Measurements from ENCODE around the gene NT5DC1.

Gene NT5DC1

DNA sequence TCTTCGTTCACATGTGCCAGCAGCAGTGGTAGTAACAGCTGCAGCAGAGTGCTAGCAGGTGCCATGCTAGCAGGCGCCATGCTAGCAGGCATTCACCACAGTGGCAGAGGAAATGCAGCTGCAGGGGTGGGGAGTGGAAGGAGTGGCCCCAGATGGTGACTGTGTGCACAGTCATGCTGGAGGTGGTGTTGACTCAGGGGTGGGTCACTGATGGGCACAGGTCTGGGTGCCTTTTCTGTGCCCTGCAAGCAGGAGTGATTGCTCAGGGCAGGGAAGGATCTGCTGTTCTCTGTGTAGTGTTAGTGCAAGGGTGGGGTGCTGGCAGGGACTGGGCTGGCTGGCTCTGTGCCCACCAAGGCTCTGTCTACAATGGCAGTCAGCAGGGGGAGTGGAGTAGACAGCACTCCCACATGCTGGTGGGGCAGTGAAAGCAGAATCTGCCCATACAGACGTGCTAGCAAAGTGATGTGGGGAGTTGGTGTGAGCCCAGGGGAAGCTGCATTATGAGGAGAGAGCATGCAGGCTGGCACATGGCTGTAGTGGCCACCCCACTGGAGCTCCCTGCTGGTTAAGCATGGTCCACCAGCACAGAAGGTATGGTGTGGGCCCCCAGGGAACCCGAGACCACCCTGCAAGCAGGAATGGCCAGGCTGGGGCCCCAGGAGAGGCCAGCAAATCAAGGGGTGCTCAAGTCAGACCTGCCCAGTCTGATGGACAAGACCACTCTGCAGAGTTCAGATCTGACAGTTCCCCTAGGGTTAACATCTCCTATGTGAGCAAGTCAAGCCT is 164.6 kb downstream of the NT5DC1 start:
- DNase-seq (ENCODE audit: low read depth, low spot score) = no peak
- ChIA-PET POLR2A (no interaction called here), CTCF (interaction anchor here (1.3 to 10.3 kb wide), 5 partner anchors 12 to 306 kb away, joined by 3 to 143 read pairs (median 87); partner anchors contain the start of genes RWDD1 and TSPYL4)
- no peak overlapping the region for H3K4me3 ChIP-seq (ENCODE audit: low read depth, low read length)
- no peak for TF ChIP-seq CTCF (IDR thresholded peaks at IDR 0.05; ENCODE audit: insufficient read depth, low read length, missing control alignments)

- H3K4me3 ChIP-seq (ENCODE audit: low read depth, low read length) = no peak overlapping the region
- ChIA-PET POLR2A (no interaction called here), CTCF (interaction anchor here (0.8 to 10.3 kb wide), 21 partner anchors 9 to 387 kb away, joined by 3 to 143 read pairs (median 12); partner anchors contain the start of genes CALHM5, DSE, RWDD1 and TSPYL1)
- TF ChIP-seq CTCF (IDR thresholded peaks at IDR 0.05; ENCODE audit: insufficient read depth, low read length, missing control alignments) = no peak
- DNase-seq (ENCODE audit: low read depth, low spot score) = no peak
These were observed 166.2 kb downstream of the NT5DC1 start for GRCh38 chr6:116266803-116267202.

DNA sequence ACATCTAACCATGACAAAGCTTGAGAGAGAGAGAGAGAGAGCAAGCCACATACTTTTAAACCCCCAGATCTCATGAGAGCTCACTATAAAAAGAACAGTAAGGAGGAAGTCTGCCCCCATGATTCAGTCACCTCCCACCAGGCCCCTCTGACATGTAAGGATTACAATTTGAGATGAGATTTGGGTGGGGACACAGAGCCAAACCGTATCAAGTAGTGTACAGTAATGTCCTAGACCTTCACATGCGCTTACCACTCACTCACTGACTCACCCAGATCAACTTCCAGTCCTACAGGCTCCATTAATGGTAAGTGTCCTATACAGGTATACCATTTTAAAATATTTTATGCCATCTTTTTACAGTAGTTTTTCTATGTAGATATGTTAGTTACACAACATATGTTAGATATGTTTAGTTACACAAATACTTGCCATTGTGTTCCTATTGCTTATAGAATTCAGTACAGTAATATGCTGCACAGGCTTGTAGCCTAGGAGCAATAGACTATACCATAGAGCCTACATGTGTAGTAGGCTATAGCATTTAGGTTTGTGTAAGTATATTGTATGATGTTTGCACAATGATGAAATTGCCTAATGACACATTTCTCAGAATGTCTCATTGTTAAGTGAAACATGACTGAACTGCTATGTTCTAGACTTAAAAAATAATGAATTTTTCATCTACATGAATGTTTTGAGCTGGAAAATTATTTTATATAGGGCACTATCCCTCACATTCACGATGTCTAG is 167.4 kb downstream of the NT5DC1 start:
- no peak for TF ChIP-seq CTCF (IDR thresholded peaks at IDR 0.05; ENCODE audit: insufficient read depth, low read length, missing control alignments)
- no peak for DNase-seq (ENCODE audit: low read depth, low spot score)
- ChIA-PET POLR2A (interaction anchor here (1.0 to 1.5 kb wide), 2 partner anchors 12 to 14 kb away, joined by 5 to 7 read pairs; partner anchors contain the start of genes TSPYL1 and TSPYL4), CTCF (interaction anchor here (0.8 to 10.3 kb wide), 69 partner anchors 9 to 421 kb away, joined by 3 to 143 read pairs (median 6); partner anchors contain the start of genes CALHM4, CALHM5, RWDD1 and TSPYL1)
- no peak overlapping the region for H3K4me3 ChIP-seq (ENCODE audit: low read depth, low read length)

DNA sequence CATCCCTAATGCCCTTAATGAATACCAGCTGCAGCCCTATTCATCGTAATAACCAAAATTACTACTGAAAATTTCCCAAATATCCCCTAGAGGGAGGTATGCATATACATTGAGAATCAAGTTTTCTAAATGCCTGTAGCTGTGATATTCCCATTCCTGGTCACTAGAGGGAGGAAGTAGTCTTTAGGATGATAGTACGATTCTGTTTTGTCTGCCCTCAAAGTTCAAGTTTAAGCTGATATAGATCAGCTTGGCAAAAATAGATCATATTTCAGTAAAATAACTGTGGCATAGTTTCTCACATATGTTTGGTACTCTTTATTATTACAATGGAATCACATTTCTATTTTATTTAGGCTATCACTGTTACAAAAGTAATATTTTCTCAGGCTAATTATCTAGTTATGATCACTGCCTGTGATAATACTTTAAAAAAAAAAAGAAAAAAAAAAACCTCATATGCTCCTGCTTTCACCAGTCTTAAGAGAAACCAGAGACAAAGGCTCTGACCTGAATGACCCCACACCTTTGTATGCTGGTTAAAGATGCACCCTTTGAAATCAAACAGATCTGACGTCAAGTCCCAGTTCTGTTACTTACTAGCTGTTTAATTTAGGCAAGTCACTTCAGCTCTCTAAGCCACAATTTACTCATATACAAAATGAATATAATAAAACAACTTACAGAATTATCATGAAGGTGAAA is 168.1 kb downstream of the NT5DC1 start:
- ChIA-PET CTCF (interaction anchor here (0.6 to 10.3 kb wide), 81 partner anchors 9 to 420 kb away, joined by 3 to 143 read pairs (median 4); partner anchors contain the start of genes CALHM4, CALHM5, RWDD1 and TSPYL1), POLR2A (interaction anchor here (0.5 to 1.5 kb wide), 3 partner anchors 11 to 40 kb away, joined by 3 to 7 read pairs (median 5); partner anchors contain the start of genes TSPYL1 and TSPYL4)
- TF ChIP-seq CTCF (IDR thresholded peaks at IDR 0.05; ENCODE audit: insufficient read depth, low read length, missing control alignments) = peak; percentile 74
- no peak overlapping the region for H3K4me3 ChIP-seq (ENCODE audit: low read depth, low read length)
- DNase-seq (ENCODE audit: low read depth, low spot score) = peak; percentile 42

DNA sequence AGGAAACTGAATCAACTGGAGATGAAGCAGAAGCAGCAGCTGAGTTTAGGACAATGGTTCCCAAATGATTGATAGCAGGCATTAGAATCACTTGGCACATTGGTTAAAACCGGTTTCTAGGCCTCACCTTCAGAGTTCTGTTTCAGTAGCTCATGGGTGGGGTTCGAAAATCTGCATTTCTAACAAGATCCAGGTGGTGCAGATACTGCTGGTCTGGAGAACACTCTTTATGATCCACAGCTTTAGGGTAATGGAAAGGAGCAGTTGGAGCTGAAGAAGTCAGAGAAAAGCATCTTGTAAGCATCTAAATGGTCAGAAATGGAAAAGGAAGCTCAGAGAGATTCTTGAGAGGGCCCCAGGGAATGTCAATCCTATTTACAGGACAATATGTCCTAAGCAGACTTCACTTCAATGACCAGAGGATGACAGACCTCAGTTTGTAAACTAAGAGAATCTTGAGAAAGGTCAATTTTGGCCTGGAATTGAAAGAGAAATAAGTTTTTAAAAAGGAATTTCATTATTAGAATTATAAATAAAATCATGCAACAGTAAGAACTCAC is 170.6 kb downstream of the NT5DC1 start:
- TF ChIP-seq CTCF (IDR thresholded peaks at IDR 0.05; ENCODE audit: insufficient read depth, low read length, missing control alignments) = no peak
- no peak for DNase-seq (ENCODE audit: low read depth, low spot score)
- POLR2A ChIA-PET = interaction anchor here (0.7 kb wide), 1 partner anchor 8 kb away, joined by 4 read pairs; the partner anchor contains the start of gene TSPYL1
- H3K4me3 ChIP-seq (ENCODE audit: low read depth, low read length) = no peak overlapping the region
- CTCF ChIA-PET = interaction anchor here (0.9 to 10.3 kb wide), 17 partner anchors 9 to 299 kb away, joined by 3 to 143 read pairs (median 13); partner anchors contain the start of genes CALHM5, RWDD1, TSPYL1 and TSPYL4

Data from AG04449 (cell line).